Tibial nerve (tissue), 3 donors: ENCODE data around the gene CST7.

ENCODE experiments used
- CTCF ChIP-seq, 5 experiments: fragments of 200-600 bp in 3 of 5; fragments of 450-650 bp in 2 of 5; sonication (generic) in 3 of 5; IDR thresholded peaks; one replicate each; pipeline ENCODE4 v1.5.1; 2016 to 2019; ENCODE audit warnings: antibody characterized with exemption in 5 of 5, mild to moderate bottlenecking in 3 of 5, moderate library complexity in 2 of 5
- POLR2A ChIP-seq, 2 donors: fragments of 450-650 bp; IDR thresholded peaks; one replicate each; pipeline ENCODE4 v1.6.1; 2017; ENCODE audit warnings: antibody characterized with exemption in 2 of 2, mild to moderate bottlenecking in 2 of 2, moderate library complexity in 2 of 2

- TF ChIP-seq CTCF (IDR thresholded peaks at IDR 0.05) (no peak), POLR2A (IDR thresholded peaks at IDR 0.05) (no peak)
Measured at GRCh38 chr20:25005220-25005619, 56.2 kb downstream of the CST7 start.
